WI38 (cell line): ENCODE data around the gene CCDC169.
"Not testable (repeated sequence)": the region's sequence is repeated elsewhere in the genome, so short reads cannot be mapped to it uniquely, and the experiment has no call there.

Source experiments
- H3K4me3 ChIP-seq: 2 replicates; pipeline ENCODE4 v1.5.1; 2011; ENCODE audit warnings: low read depth, mild to moderate bottlenecking, control low read depth, low read length
- TF ChIP-seq, protein P1 (sequence below): IDR thresholded peaks from 2 replicates; pipeline ENCODE4 v1.5.1; 2012; ENCODE audit warnings: low read depth, mild to moderate bottlenecking, control low read depth, low read length

Gene CCDC169

DNA sequence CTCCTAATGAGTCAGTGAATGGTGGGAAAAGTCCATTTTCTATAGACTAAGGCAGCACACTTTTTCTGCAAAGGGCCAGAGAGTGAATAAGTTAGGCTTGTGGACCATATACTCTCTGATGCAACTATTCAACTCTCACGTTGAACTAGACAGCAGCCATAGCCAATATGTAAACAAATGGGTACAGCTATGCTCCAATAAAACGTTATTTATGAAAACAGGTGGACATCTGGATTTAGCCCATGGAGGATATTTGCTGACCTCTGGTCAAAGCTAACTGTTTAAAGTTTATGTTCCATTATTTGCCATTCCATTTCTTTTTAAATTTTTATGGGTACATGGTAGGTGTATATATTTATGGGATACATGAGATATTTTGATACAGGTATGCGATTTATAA lies 4.7 kb upstream of the CCDC169 start:
- H3K4me3 ChIP-seq, result no peak overlapping the region
- TF ChIP-seq, protein P1, sequence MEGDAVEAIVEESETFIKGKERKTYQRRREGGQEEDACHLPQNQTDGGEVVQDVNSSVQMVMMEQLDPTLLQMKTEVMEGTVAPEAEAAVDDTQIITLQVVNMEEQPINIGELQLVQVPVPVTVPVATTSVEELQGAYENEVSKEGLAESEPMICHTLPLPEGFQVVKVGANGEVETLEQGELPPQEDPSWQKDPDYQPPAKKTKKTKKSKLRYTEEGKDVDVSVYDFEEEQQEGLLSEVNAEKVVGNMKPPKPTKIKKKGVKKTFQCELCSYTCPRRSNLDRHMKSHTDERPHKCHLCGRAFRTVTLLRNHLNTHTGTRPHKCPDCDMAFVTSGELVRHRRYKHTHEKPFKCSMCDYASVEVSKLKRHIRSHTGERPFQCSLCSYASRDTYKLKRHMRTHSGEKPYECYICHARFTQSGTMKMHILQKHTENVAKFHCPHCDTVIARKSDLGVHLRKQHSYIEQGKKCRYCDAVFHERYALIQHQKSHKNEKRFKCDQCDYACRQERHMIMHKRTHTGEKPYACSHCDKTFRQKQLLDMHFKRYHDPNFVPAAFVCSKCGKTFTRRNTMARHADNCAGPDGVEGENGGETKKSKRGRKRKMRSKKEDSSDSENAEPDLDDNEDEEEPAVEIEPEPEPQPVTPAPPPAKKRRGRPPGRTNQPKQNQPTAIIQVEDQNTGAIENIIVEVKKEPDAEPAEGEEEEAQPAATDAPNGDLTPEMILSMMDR, result no peak

DNA sequence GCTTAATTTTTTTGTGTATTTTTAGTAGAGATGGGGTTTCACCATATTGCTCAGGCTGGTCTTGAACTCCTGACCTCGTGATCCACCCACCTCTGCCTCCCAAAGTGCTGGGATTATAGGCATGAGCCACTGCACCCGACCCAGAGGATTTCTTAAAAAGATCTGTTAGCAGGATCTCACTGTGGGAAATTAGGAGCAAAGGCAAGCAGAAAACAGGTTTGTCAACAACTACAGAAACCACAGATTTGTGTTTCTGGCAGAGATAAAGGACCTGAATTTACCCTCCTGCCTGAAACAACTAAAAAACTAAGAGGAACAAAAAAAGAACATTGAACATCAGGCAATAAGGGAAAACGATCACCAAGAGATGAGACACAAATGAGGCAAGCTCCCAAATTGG lies 1.9 kb upstream of the CCDC169 start:
- H3K4me3 ChIP-seq, result not testable (repeated sequence)

- peak overlapping the region; percentile 79; the same call in 1 of the 2 replicates for H3K4me3 ChIP-seq
Observed at GRCh38 chr13:36298535-36299068, 988 bp upstream of the CCDC169 start.

GRCh38 chr13:36294096-36294495 lies 3.5 kb downstream of the CCDC169 start:
- H3K4me3 ChIP-seq, result no peak overlapping the region
- TF ChIP-seq, protein P1, result no peak

More at GRCh38 chr13:36298535-36299068, 988 bp upstream of the CCDC169 start:
- TF ChIP-seq, protein P1, result no peak

- TF ChIP-seq, protein P1, result no peak
Observed at GRCh38 chr13:36293497-36293896, 4.1 kb downstream of the CCDC169 start.

GRCh38 chr13:36288794-36289391 lies 8.7 kb downstream of the CCDC169 start:
- no peak overlapping the region for H3K4me3 ChIP-seq
- TF ChIP-seq, protein P1, result no peak

More at GRCh38 chr13:36293497-36293896, 4.1 kb downstream of the CCDC169 start:
- H3K4me3 ChIP-seq, result no peak overlapping the region

DNA sequence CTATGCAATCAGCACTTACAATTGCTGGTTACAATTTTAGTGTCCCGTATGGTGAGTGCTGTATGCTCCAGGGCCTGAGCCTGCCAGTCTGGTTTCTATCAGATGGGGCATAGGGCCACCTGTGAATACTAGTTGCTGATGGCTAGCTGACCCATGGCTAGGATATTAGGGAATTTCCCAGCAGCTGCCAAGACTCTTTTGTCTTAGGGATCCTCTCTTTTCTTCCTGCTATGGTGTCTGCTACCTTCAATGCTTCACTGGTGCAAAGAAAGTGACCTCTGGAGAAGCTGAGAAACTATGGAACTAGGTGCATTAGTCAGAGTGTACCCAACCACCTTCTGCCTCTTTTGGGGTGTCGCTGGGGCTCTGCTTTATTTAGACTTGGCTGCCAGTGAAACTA lies 11.6 kb downstream of the CCDC169 start:
- TF ChIP-seq, protein P1, result no peak
- no peak overlapping the region for H3K4me3 ChIP-seq
